T-helper 2 cell treated with Interferon-gamma antibody and Interleukin-4, amounts not matched to agents 100 ng/mL and 5 ng/mL, for 36 hours (primary cell): ENCODE results near the gene TUBGCP2. TPM values are rescaled to one million over a fixed set of nuclear protein-coding genes. Genes with fewer than 3 reads are reported as not detected.

Experiments used
- intact Hi-C: fragments of 100-400 bp; cut with micrococcal nuclease; formaldehyde crosslinking; loops from one replicate; pipeline ENCODE4 v1.15.1; 2023
- total RNA-seq: library from RNA; stranded (reverse); gene quantifications from 2 replicates; pipeline ENCODE4 v1.2.3, GENCODE V29; 2022

The TUBGCP2 gene
- total RNA-seq, 1 donor from 2014 or later = 61.5 TPM

- intact Hi-C loops = loop anchor here (5.0 kb wide), 1 partner anchor 1145 kb away; no protein-coding TSS in a partner anchor
Measured at GRCh38 chr10:133306941-133307379, 1.7 kb downstream of the TUBGCP2 start.

- intact Hi-C loops = loop anchor here (5.0 kb wide), 1 partner anchor 1144 kb away; no protein-coding TSS in a partner anchor
Measured at GRCh38 chr10:133306097-133306476, 2.6 kb downstream of the TUBGCP2 start.

GRCh38 chr10:133303206-133303605 lies 5.5 kb downstream of the TUBGCP2 start:
- intact Hi-C loops = no loop called here

GRCh38 chr10:133302230-133302629 lies 6.4 kb downstream of the TUBGCP2 start:
- intact Hi-C loops = no loop called here

GRCh38 chr10:133299738-133300137 lies 8.9 kb downstream of the TUBGCP2 start:
- intact Hi-C loops = no loop called here

- intact Hi-C loops = no loop called here
Measured at GRCh38 chr10:133299224-133299623, 9.4 kb downstream of the TUBGCP2 start.

GRCh38 chr10:133298466-133298865 lies 10.2 kb downstream of the TUBGCP2 start:
- intact Hi-C loops = no loop called here

- intact Hi-C loops = no loop called here
Measured at GRCh38 chr10:133297504-133297903, 11.2 kb downstream of the TUBGCP2 start.

GRCh38 chr10:133295426-133296320 lies 13.0 kb downstream of the TUBGCP2 start:
- intact Hi-C loops = no loop called here

- intact Hi-C loops = no loop called here
Measured at GRCh38 chr10:133294189-133294588, 14.5 kb downstream of the TUBGCP2 start.

- intact Hi-C loops = no loop called here
Measured at GRCh38 chr10:133293810-133294119, 14.9 kb downstream of the TUBGCP2 start.

- intact Hi-C loops = no loop called here
Measured at GRCh38 chr10:133292919-133293809, 15.5 kb downstream of the TUBGCP2 start.

- intact Hi-C loops = no loop called here
Measured at GRCh38 chr10:133289761-133290160, 18.9 kb downstream of the TUBGCP2 start.

GRCh38 chr10:133287832-133288500 lies 20.7 kb downstream of the TUBGCP2 start:
- intact Hi-C loops = no loop called here

GRCh38 chr10:133286366-133286765 lies 22.3 kb downstream of the TUBGCP2 start:
- intact Hi-C loops = no loop called here

- intact Hi-C loops = no loop called here
Measured at GRCh38 chr10:133285217-133285616, 23.5 kb downstream of the TUBGCP2 start.

- intact Hi-C loops = no loop called here
Measured at GRCh38 chr10:133283931-133284330, 24.7 kb downstream of the TUBGCP2 start.

GRCh38 chr10:133282846-133283390 lies 25.8 kb downstream of the TUBGCP2 start:
- intact Hi-C loops = no loop called here

GRCh38 chr10:133281628-133282372 lies 26.9 kb downstream of the TUBGCP2 start:
- intact Hi-C loops = no loop called here

GRCh38 chr10:133281084-133281483 lies 27.6 kb downstream of the TUBGCP2 start:
- intact Hi-C loops = no loop called here
